Thymus (tissue), 11 donors: Measurements from ENCODE around the gene TAF6. TPM values are rescaled to one million over a fixed set of nuclear protein-coding genes. Genes with fewer than 3 reads are reported as not detected.

ENCODE experiments used
- DNase-seq, 9 donors: peaks; one replicate each; pipeline ENCODE4 v3.0.0-alpha.2; 2013; ENCODE audit warnings: low spot score in 9 of 9, low read depth in 6 of 9, missing footprints in 1 of 9
- H3K27ac ChIP-seq, 2 donors: one replicate each; pipeline ENCODE4 v1.5.1; 2013; ENCODE audit warnings: control low read depth in 1 of 2, low read depth in 1 of 2, low read length in 1 of 2, mild to moderate bottlenecking in 1 of 2, moderate library complexity in 1 of 2
- H3K27me3 ChIP-seq, 2 donors: one replicate each; pipeline ENCODE4 v1.5.1; 2013; ENCODE audit warnings: low read length in 1 of 2; ENCODE audit not compliant: control insufficient read depth in 2 of 2, insufficient read depth in 1 of 2
- H3K36me3 ChIP-seq, 2 donors: one replicate each; pipeline ENCODE4 v1.5.1; 2013; ENCODE audit warnings: low read length in 1 of 2, mild to moderate bottlenecking in 1 of 2, moderate library complexity in 1 of 2; ENCODE audit not compliant: control insufficient read depth in 2 of 2, insufficient read depth in 2 of 2
- H3K4me1 ChIP-seq, 2 donors: one replicate each; pipeline ENCODE4 v1.5.1; 2013; ENCODE audit warnings: low read length in 2 of 2; ENCODE audit not compliant: control insufficient read depth in 2 of 2, insufficient read depth in 2 of 2
- H3K4me3 ChIP-seq, 2 donors: one replicate each; pipeline ENCODE4 v1.5.1; 2013; ENCODE audit warnings: low read length in 2 of 2, control low read depth in 1 of 2, mild to moderate bottlenecking in 1 of 2
- H3K9me3 ChIP-seq, 2 donors: one replicate each; pipeline ENCODE4 v1.5.1; 2013; ENCODE audit warnings: low read length in 1 of 2, mild to moderate bottlenecking in 1 of 2; ENCODE audit not compliant: control insufficient read depth in 2 of 2, insufficient read depth in 1 of 2
- WGBS: extraction: QIAGEN DNeasy Blood & Tissue Kit; methylation state at CpG from one replicate; pipeline ENCODE4 v1.1.7; 2013; 5-methylcytosine and 5-hydroxymethylcytosine counted together
- polyA plus RNA-seq: library from polyadenylated mRNA; stranded (reverse); fragments of 200-250 nt; gene quantifications from one replicate; pipeline ENCODE4 v1.2.3, GENCODE V29; 2013
- total RNA-seq: library from RNA; stranded (reverse); fragments of 120-200 nt; gene quantifications from one replicate; pipeline ENCODE4 v1.2.4, GENCODE V29; 2013
- donor health status: healthy.

Gene TAF6
- total and polyA plus RNA-seq, 2 donors, result 10.2 to 25.7 TPM

DNA sequence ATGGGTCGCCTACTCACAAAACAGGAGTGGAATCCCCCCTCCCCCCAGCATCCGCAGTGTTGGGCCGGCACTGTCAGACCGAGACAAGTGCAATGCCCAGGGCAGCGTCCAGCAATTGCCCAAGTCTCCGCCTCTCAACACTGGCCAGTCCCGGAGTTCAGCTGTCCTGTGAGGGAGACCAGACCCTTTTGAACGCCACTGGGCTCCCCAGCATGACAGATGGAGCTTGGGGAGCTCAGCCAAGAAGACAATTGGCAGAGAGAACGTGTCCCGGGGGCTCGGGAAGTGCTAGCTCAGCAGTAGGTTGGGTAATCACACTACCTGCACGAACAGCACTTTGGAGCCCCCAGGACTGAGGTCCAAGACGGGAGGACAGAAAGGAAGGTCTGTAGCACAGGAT lies 25.7 kb downstream of the TAF6 start:
- peaks cover 75 to 80% of the 10 kb centered on the region in 2 donors for H3K36me3 ChIP-seq
- DNase-seq, result no peak
- peaks cover 0 to 4% of the 10 kb centered on the region in 2 donors for H3K9me3 ChIP-seq
- no peak overlapping the region for H3K27ac ChIP-seq
- H3K27me3 ChIP-seq, result no peaks in the 10 kb centered on the region
- H3K4me1 ChIP-seq, result peaks cover 7 to 16% of the 10 kb centered on the region in 2 donors
- WGBS, result 93% methylated on average over 13 of the region's 13 CpGs
- H3K4me3 ChIP-seq, result no peak overlapping the region

GRCh38 chr7:100093054-100093453 lies 26.1 kb downstream of the TAF6 start:
- Histone ChIP-seq H3K36me3 (peaks cover 70 to 76% of the 10 kb centered on the region in 2 donors), H3K9me3 (peaks cover 0 to 8% of the 10 kb centered on the region in 2 donors), H3K4me1 (peaks cover 11 to 17% of the 10 kb centered on the region in 2 donors), H3K4me3 (no peak overlapping the region), H3K27me3 (no peaks in the 10 kb centered on the region), H3K27ac (no peak overlapping the region)
- 93% methylated on average over 8 of the region's 8 CpGs for WGBS
- DNase-seq, result no peak

DNA sequence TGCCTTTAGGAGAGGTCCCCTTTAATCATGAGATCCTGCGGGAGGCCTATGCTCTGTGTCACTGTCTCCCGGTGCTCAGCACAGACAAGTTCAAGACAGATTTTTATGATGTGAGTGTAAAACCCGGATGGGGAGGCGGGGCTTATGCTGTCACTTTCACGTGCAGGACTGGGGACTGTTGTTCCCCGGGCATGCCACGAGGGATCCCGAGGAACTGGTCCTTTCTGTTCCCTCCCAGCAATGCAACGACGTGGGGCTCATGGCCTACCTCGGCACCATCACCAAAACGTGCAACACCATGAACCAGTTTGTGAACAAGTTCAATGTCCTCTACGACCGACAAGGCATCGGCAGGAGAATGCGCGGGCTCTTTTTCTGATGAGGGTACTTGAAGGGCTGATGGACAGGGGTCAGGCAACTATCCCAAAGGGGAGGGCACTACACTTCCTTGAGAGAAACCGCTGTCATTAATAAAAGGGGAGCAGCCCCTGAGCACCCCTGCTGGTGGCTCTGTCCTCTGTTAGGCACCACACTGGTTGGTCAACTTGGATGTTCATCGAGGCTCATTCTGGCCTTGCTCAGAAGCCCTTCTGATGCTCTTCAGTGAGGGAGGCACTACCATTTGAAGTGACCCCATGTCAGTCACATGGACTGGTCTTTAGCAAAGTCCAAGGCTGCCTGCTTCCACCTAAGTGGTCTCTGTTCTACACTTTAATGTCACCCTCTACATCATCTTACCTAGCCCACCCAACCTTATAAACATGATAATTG lies 27.6 kb downstream of the TAF6 start:
- 93% methylated on average over 19 of the region's 19 CpGs for WGBS
- Histone ChIP-seq H3K4me1 (peaks cover 14 to 17% of the 10 kb centered on the region in 2 donors), H3K27ac (no peak overlapping the region), H3K36me3 (peaks cover 59 to 63% of the 10 kb centered on the region in 2 donors), H3K9me3 (peaks cover 0 to 8% of the 10 kb centered on the region in 2 donors), H3K4me3 (no peak overlapping the region), H3K27me3 (no peaks in the 10 kb centered on the region)
- DNase-seq, result no peak

DNA sequence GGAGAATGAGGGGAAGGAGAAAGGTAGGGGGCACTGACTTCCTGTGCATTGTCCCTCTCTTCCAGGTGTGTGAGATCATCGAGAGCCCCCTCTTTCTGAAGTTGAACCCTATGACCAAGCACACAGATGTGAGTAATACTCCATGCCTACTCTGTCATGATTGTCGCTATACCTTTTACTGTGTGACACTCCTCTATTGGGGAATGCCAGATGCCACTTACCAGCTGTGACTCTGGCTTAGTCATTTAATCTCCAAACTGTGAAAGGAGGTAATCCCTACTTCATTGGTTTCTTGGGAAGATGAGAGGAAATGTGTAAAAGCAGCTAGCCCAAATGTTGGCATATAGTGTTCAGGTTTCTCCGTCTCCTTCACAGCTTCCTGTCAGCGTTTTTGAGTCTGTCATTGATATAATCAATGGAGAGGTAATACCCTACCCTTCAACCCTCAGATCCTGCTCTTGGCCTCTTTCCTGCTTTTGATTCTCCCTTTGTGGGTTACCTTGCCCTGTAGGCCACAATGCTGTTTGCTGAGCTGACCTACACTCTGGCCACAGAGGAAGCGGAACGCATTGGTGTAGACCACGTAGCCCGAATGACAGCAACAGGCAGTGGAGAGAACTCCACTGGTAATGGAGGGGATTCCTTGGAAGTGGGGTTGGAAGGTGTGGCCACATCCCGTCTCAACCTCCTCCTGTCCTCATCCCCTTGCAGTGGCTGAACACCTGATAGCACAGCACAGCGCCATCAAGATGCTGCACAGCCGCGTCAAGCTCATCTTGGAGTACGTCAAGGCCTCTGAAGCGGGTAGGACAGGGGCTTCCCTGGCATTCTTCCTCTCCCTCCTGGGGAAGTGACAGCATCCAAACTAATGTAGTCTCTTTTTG lies 28.4 kb downstream of the TAF6 start:
- 97% methylated on average over 14 of the region's 14 CpGs for WGBS
- H3K4me1 ChIP-seq, result peaks cover 14 to 17% of the 10 kb centered on the region in 2 donors
- peaks cover 51 to 55% of the 10 kb centered on the region in 2 donors for H3K36me3 ChIP-seq
- H3K9me3 ChIP-seq, result peaks cover 0 to 4% of the 10 kb centered on the region in 2 donors
- H3K27me3 ChIP-seq, result peaks cover 0 to 1% of the 10 kb centered on the region in 2 donors
- DNase-seq, result no peak
- H3K4me3 ChIP-seq, result no peak overlapping the region
- H3K27ac ChIP-seq, result no peak overlapping the region

GRCh38 chr7:100089458-100090196 lies 29.5 kb downstream of the TAF6 start:
- 67% methylated on average over 7 of the region's 7 CpGs for WGBS
- peaks cover 0 to 4% of the 10 kb centered on the region in 2 donors for H3K9me3 ChIP-seq
- DNase-seq, result no peak
- H3K4me3 ChIP-seq, result peak overlapping the region; percentile 90 to 99
- H3K4me1 ChIP-seq, result peaks cover 14 to 17% of the 10 kb centered on the region in 2 donors
- H3K27me3 ChIP-seq, result peaks cover 0 to 5% of the 10 kb centered on the region in 2 donors
- H3K27ac ChIP-seq, result peak overlapping the region; percentile 84 to 93
- peaks cover 41 to 44% of the 10 kb centered on the region in 2 donors for H3K36me3 ChIP-seq

- under 1% methylated on average over 68 of the region's 68 CpGs for WGBS
- DNase-seq, result peak in 7 of 9 donors; percentile 54 to 90 (median 75)
- H3K36me3 ChIP-seq, result peaks cover 35 to 36% of the 10 kb centered on the region in 2 donors
- H3K9me3 ChIP-seq, result peaks cover 0 to 4% of the 10 kb centered on the region in 2 donors
- peak within 1 kb of the TSS; percentile 90 to 99 for H3K4me3 ChIP-seq
- peak within 1 kb of the TSS; percentile 84 to 93 for H3K27ac ChIP-seq
- H3K4me1 ChIP-seq, result peaks cover 14 to 17% of the 10 kb centered on the region in 2 donors
- H3K27me3 ChIP-seq, result peaks cover 3 to 13% of the 10 kb centered on the region in 2 donors
These were observed 30.3 kb downstream of the TAF6 start, which contains the start of gene COPS6 for GRCh38 chr7:100088621-100089457. Gene COPS6 (plus strand): TSS chr7:100088969. CDS start chr7:100088991, 22 bp downstream.

DNA sequence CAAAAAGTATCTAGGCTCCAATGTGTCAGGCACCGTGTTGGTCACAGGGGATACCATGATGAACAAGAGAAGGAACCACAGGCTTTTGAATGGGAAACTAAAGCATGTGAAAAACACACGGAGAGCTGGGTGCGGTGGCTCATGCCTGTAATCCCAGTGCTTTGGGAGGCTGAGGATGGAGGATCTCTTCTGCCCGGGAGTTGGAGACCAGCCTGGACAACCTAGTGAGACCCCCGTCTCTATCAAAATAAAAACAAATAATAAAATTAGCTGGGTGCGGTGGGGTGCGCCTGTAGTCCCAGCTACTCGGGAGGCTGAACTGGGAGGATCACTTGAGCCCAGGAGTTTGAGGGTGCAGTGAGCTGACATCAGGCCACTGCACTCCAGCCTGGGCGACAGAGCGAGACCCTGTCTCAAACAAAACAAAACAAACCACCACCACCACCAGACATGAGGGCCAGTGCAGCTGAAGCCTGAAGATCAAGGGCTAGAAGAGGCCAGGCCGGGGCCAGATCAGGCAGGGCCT lies 31.0 kb downstream of the TAF6 start:
- H3K4me3 ChIP-seq, result peak overlapping the region; percentile 90 to 99
- peaks cover 0 to 4% of the 10 kb centered on the region in 2 donors for H3K9me3 ChIP-seq
- peak overlapping the region; percentile 61 to 93 for H3K27ac ChIP-seq
- 86% methylated on average over 11 of the region's 11 CpGs for WGBS
- peaks cover 14 to 17% of the 10 kb centered on the region in 2 donors for H3K4me1 ChIP-seq
- peaks cover 28 to 29% of the 10 kb centered on the region in 2 donors for H3K36me3 ChIP-seq
- H3K27me3 ChIP-seq, result peaks cover 5 to 20% of the 10 kb centered on the region in 2 donors
- DNase-seq, result no peak
